ENCODE data around the gene STX18.

DNA sequence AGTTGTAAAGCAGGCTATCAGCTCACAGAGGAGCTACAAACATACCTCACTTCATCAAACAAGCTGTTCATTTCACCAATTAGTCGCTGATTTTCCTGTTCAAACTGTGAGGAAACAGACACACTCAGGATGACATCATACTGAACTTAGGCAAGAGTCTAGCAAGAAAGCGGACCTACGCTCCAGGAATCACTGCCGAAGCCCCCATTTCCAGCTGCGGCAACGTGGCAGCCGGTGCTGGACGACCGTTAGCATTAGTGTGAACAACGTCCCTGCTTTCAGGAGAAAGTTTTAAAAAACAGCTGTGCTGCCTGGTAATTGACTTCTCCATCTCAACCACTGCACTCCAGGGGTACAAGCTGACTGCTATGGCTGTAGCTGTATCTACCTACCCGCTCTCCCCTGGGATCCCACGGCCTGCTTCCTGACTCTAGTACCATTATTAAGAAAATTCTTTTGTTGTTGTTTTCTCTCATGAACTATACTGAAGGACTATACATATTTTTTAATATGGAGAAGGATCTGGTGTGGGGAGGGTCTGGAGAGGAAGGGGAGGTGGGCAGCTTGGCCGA is 116.6 kb downstream of the STX18 start:
- TF ChIP-seq POLR2A (IDR thresholded peaks at IDR 0.05; ENCODE audit: low read depth, low read length) (no peak), POLR2AphosphoS5 (IDR thresholded peaks at IDR 0.05; ENCODE audit: low read depth, low read length) (no peak), SPI1 (IDR thresholded peaks at IDR 0.05; ENCODE audit: low read depth, low read length) (no peak)
